AG09309 (cell line): ENCODE results near the gene SALL3.

Experiments
- DNase-seq: peaks from one replicate; pipeline ENCODE4 v3.0.0-alpha.2; 2010; ENCODE audit warnings: low read depth
- H3K4me3 ChIP-seq: 2 replicates; pipeline ENCODE4 v1.5.1; 2011; ENCODE audit warnings: mild to moderate bottlenecking, low read depth, low read length, moderate library complexity; ENCODE audit not compliant: control insufficient read depth
- TF ChIP-seq, protein P1 (sequence below): IDR thresholded peaks from 2 replicates; pipeline ENCODE4 v1.5.1; 2011; ENCODE audit warnings: mild to moderate bottlenecking, low read depth, low read length, inconsistent platforms; ENCODE audit not compliant: insufficient read depth, control insufficient read depth; ENCODE audit errors: missing control alignments

Gene SALL3

DNA sequence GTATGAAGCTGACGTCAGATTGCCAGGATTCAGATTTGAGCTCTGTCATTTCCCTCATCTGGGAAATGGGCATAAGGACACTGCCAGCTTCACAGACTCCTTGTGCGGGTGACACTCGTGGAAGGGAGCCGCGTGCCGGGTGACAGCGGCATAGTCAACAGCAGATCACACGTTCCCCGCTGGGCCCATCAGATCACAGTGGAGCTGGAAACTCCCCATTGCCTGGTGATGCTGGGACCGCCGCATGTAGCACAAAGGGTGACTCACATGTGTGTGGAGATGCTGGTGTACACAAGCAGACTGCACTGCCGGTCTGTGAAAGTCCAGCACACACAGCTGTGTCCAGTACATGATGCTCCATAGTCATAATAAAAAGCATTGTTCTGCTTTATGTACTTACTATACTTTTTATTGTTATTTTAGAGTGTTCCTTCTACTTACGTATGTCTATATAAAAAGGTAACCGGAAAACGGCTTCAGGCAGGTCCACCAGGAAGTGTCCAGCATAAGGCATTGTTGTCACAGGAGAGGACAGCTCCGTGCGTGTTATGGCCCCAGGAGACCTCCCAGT is 31.8 kb downstream of the SALL3 start:
- no peak overlapping the region for H3K4me3 ChIP-seq
- no peak for DNase-seq
- TF ChIP-seq, protein P1, sequence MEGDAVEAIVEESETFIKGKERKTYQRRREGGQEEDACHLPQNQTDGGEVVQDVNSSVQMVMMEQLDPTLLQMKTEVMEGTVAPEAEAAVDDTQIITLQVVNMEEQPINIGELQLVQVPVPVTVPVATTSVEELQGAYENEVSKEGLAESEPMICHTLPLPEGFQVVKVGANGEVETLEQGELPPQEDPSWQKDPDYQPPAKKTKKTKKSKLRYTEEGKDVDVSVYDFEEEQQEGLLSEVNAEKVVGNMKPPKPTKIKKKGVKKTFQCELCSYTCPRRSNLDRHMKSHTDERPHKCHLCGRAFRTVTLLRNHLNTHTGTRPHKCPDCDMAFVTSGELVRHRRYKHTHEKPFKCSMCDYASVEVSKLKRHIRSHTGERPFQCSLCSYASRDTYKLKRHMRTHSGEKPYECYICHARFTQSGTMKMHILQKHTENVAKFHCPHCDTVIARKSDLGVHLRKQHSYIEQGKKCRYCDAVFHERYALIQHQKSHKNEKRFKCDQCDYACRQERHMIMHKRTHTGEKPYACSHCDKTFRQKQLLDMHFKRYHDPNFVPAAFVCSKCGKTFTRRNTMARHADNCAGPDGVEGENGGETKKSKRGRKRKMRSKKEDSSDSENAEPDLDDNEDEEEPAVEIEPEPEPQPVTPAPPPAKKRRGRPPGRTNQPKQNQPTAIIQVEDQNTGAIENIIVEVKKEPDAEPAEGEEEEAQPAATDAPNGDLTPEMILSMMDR = no peak

DNA sequence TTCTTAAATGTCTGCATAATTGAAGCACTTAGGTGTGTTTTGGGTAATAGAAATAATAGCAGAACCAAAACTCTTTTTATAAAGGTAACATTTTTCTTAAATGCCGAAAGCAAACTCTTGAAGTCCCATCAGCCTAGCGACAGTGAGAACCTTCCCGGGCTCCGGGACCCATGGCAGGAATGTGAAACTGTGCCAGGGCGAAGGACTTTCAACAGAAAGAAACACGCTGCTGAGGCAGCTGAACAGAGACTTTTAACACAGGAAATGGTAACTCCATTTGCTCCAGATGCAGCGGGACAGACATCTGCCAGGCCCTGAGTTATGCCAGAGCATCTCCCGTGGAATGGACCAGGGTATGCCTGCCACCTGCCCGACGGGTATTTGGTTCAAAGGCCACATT is 34.3 kb downstream of the SALL3 start:
- TF ChIP-seq, protein P1 = no peak
- DNase-seq = no peak
- no peak overlapping the region for H3K4me3 ChIP-seq

DNA sequence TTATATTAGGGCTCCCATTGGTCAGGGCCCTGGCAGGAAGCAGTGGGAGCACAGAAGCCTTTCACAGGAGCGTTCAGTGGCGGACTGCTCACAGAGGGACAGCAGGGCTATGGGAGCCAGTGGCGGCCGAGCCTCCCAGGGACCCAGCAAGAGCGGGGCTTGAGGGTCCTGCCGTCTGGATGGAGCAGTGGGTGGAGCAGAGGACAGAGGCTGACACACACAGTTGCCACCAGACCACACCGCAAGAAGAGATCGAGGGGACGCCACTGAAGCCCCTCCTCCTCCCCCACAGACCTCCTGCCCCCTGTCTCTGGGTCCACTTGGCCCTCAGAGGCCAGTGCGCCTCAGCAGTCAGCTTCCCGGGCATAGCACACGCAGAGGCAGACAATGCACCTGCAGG is 39.3 kb downstream of the SALL3 start:
- H3K4me3 ChIP-seq = no peak overlapping the region
- no peak for DNase-seq
- TF ChIP-seq, protein P1 = no peak

DNA sequence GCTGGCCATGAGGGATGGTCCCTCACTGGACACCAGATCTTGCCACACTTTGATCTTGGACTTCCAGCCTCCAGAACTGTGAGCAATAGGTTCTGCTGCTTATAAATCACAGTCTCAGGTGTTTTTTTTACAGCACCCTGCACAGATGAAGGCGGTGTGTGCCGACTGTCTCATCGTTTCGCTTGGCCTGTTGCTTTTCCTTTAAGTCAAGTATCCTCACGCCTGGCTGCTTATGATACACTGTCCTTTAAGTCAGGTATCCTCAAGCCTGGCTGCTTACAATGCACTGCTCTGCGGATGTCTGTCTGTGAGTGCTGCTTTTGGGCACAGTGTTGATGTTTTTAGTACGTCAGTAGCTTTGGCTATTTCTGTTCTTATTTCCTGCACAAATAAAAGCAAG is 40.3 kb downstream of the SALL3 start:
- H3K4me3 ChIP-seq = no peak overlapping the region
- TF ChIP-seq, protein P1 = no peak
- no peak for DNase-seq

DNA sequence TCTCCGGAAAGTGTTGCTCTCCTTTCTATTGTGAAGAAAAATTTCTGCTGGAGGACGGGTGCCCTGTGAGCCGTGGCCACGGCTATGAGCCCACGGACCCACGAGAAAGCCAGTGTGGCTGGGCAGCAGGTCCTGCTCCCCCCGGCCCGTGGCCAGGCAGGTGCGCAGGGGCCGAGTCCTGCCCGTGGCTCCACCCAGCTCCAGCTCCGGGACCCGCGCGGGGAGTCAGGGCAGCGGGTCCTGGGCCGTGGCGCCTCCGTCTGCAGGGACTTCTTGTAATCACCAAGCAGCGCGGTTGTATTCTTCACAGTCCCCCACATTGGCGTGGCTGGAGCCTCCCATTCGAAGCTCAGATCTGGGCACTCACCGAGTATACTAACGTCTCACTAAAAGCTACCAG is 43.0 kb downstream of the SALL3 start:
- no peak for DNase-seq
- TF ChIP-seq, protein P1 = no peak
- H3K4me3 ChIP-seq = no peak overlapping the region

DNA sequence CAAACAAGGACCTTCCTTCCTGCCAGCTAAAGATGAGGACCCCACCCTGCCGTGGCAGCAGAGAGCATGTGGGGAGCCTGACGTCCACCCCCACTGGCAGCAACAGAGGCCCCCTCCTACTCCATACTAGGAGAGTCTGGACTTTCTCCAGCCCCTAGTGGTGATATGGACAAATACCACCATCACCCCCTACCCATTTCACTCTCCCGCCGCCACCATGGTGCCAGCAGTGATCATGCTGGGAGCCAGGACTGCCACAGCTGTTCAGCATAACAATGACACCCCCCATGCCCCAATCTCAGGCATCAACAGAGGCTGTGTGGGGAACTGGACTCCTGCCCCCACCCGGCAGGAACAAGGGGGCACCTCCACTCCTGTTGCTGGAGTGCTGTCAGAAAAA is 46.9 kb downstream of the SALL3 start:
- H3K4me3 ChIP-seq = no peak overlapping the region
- TF ChIP-seq, protein P1 = no peak
- DNase-seq = no peak

DNA sequence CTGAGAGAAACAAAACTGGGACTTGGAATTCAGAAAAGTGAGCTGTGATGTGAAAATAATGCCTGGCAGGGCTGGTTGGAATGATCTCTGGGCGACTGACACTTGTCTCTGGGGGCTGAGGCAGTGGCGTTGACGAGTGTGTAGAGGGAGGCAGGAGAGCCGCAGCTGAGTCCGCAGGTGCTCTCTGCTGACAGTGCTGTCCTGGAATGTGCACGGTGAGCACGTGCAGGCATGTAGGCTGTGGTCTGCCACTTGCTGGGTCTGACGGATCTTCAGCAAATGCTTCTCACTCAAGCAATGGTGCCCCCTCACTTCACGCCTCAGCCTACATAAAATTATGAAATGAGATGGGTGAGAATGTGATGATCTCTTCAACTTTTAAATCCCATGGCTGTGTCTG is 51.1 kb downstream of the SALL3 start:
- DNase-seq = no peak
- TF ChIP-seq, protein P1 = no peak
- H3K4me3 ChIP-seq = no peak overlapping the region
